ENCODE results near the gene COX19.

The COX19 gene

GRCh38 chr7:990352-990932 lies 15.1 kb upstream of the COX19 start:
- no peak overlapping the region for H3K9ac ChIP-seq (ENCODE audit: low read length)
- H3K4me1 ChIP-seq (ENCODE audit: control insufficient read depth, insufficient read depth, low read length), result peaks cover 15% of the 10 kb centered on the region

GRCh38 chr7:988963-989529 lies 13.7 kb upstream of the COX19 start:
- H3K4me3 ChIP-seq (ENCODE audit: low read depth, low read length), result no peak overlapping the region
- peaks cover 15% of the 10 kb centered on the region for H3K4me1 ChIP-seq (ENCODE audit: control insufficient read depth, insufficient read depth, low read length)
- H3K27ac ChIP-seq (ENCODE audit: low read depth, low read length), result no peak overlapping the region

More at GRCh38 chr7:990352-990932, 15.1 kb upstream of the COX19 start:
- H3K9me3 ChIP-seq (ENCODE audit: control insufficient read depth, insufficient read depth, low read depth, low read length), result no peaks in the 10 kb centered on the region
- H3K36me3 ChIP-seq (ENCODE audit: control insufficient read depth, insufficient read depth, low read length), result no peaks in the 10 kb centered on the region
- H3K27ac ChIP-seq (ENCODE audit: low read depth, low read length), result no peak overlapping the region
- no peak overlapping the region for H3K4me3 ChIP-seq (ENCODE audit: low read depth, low read length)
- no peaks in the 10 kb centered on the region for H3K27me3 ChIP-seq (ENCODE audit: control insufficient read depth, insufficient read depth, low read length)

DNA sequence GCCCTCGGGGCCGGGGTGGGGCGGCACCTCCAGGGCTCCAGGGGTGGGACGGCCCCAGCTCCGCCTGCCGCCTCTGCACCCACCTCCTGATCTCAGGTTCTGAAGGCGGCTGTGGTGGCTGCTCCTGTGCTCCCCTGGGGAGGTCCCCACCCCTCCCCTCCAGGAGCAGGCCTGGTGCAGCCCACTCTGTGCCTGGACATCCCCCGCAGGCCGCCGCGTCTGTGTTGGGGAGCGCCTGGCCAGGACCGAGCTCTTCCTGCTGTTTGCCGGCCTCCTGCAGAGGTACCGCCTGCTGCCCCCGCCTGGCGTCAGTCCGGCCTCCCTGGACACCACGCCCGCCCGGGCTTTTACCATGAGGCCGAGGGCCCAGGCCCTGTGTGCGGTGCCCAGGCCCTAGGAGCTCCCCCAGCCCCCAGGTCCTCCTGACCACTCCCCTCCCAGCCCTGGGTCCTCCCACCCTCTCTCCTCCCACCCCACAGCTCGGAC lies 13.1 kb upstream of the COX19 start:
- Histone ChIP-seq H3K9me3 (ENCODE audit: control insufficient read depth, insufficient read depth, low read depth, low read length) (no peaks in the 10 kb centered on the region), H3K4me3 (ENCODE audit: low read depth, low read length) (no peak overlapping the region; the same call in 1 of the 2 replicates), H3K4me1 (ENCODE audit: control insufficient read depth, insufficient read depth, low read length) (peaks cover 12% of the 10 kb centered on the region), H3K27ac (ENCODE audit: low read depth, low read length) (no peak overlapping the region), H3K27me3 (ENCODE audit: control insufficient read depth, insufficient read depth, low read length) (no peaks in the 10 kb centered on the region), H3K9ac (ENCODE audit: low read length) (no peak overlapping the region), H3K36me3 (ENCODE audit: control insufficient read depth, insufficient read depth, low read length) (no peaks in the 10 kb centered on the region)

More at GRCh38 chr7:988963-989529, 13.7 kb upstream of the COX19 start:
- Histone ChIP-seq H3K9ac (ENCODE audit: low read length) (no peak overlapping the region), H3K36me3 (ENCODE audit: control insufficient read depth, insufficient read depth, low read length) (no peaks in the 10 kb centered on the region), H3K9me3 (ENCODE audit: control insufficient read depth, insufficient read depth, low read depth, low read length) (no peaks in the 10 kb centered on the region), H3K27me3 (ENCODE audit: control insufficient read depth, insufficient read depth, low read length) (no peaks in the 10 kb centered on the region)

DNA sequence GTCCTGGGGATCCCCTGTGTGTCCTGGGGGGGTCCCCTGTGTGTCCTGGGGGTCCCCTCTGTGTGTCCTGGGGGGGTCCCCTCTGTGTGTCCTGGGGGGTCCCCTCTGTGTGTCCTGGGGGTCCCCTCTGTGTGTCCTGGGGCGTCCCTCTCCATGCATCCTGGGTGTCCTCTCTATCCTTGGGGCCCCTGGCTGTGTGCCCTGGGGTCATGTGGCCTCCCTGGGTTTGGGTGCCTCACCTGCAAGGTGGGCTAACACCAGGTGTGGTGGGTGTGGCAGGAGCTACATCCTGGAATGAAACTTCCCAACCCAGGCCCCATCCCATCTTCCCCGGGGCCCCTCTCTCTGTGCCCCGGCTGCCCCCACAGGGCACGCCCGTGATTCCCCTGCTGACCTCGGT lies 12.6 kb upstream of the COX19 start:
- H3K27me3 ChIP-seq (ENCODE audit: control insufficient read depth, insufficient read depth, low read length), result no peaks in the 10 kb centered on the region
- no peaks in the 10 kb centered on the region for H3K9me3 ChIP-seq (ENCODE audit: control insufficient read depth, insufficient read depth, low read depth, low read length)
- H3K4me1 ChIP-seq (ENCODE audit: control insufficient read depth, insufficient read depth, low read length), result peaks cover 10% of the 10 kb centered on the region
- H3K36me3 ChIP-seq (ENCODE audit: control insufficient read depth, insufficient read depth, low read length), result no peaks in the 10 kb centered on the region
- H3K4me3 ChIP-seq (ENCODE audit: low read depth, low read length), result no peak overlapping the region
- no peak overlapping the region for H3K9ac ChIP-seq (ENCODE audit: low read length)
- H3K27ac ChIP-seq (ENCODE audit: low read depth, low read length), result no peak overlapping the region

DNA sequence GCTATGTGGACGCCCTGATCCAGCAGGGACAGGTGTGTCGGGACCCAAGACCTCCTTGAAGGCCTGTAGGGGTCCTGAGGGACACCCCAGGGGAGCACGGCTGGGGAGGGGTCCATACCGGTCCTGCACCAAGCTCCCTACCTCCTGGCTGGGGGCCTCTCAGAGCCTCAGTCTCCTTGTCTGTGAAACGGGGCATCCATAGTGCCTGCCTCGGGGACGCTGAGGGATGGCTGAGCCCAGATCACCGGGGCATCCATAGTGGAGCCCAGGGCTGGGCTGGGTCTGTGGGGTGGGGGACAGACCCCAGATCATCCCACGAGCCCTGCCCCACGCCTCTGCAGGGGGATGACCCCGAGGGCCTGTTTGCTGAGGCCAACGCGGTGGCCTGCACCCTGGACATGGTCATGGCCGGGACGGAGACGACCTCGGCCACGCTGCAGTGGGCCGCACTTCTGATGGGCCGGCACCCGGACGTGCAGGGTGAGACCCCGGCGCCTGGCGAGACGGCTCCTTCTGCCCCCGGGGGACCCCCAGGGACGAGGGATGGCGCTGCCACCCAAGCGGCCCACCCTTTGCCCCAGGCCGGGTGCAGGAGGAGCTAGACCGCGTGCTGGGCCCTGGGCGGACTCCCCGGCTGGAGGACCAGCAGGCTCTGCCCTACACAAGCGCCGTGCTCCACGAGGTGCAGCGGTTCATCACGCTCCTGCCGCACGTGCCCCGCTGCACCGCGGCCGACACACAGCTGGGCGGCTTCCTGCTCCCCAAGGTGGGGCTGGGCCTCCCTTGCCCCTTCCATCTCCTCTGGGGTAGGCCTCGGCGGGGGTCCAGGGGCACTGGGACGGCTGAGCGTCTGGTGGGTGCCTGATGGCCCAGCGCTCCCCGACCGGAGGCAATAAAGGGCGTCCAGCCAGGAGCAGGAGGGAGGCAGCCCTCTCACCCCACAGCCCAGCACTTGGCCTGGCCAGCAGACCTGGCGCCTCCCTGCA lies 11.7 kb upstream of the COX19 start:
- H3K27me3 ChIP-seq (ENCODE audit: control insufficient read depth, insufficient read depth, low read length), result no peaks in the 10 kb centered on the region
- no peak overlapping the region for H3K4me3 ChIP-seq (ENCODE audit: low read depth, low read length)
- no peak overlapping the region for H3K27ac ChIP-seq (ENCODE audit: low read depth, low read length)
- H3K9me3 ChIP-seq (ENCODE audit: control insufficient read depth, insufficient read depth, low read depth, low read length), result no peaks in the 10 kb centered on the region
- H3K4me1 ChIP-seq (ENCODE audit: control insufficient read depth, insufficient read depth, low read length), result peaks cover 6% of the 10 kb centered on the region
- H3K36me3 ChIP-seq (ENCODE audit: control insufficient read depth, insufficient read depth, low read length), result no peaks in the 10 kb centered on the region
- no peak overlapping the region for H3K9ac ChIP-seq (ENCODE audit: low read length)

DNA sequence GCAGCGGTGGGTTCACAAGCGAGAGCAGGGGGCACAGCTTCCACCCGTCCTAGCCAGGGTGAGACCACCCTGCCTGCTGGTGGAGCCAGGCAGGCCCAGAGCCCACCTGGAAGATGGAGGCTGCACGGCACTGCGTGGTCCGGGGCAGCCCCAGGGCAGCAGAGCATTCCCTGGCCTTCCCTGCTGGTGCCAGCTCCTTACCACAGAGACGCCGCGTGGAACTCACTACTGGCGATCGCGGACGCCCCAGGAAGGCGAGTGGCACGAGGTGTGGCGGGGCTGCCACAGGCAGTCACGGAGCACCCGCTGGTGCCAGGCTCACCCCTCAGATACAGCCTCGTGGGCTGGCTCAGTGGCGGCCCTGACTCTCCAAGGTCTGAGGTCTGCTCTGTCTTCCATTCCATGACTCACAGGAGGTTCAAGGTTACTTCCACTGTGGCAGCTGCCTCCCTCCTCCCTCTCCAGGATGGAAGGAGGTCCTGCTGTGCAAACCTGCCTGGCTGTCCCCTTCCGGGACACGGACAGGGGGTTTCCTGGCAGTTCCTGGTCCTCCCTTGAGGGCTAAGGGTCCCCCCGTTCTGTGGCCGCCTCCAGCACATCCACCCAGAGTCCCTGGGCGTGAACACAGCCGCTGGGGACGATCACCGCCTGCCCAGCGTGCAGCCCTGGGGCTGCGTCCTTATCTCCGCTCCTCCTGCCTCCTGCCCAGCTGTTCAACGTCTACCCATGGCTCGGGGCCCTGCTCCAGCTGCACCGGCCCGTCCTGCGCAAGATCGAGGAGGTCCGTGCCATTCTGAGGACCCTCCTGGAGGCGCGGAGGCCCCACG lies 10.8 kb upstream of the COX19 start:
- Histone ChIP-seq H3K27me3 (ENCODE audit: control insufficient read depth, insufficient read depth, low read length) (no peaks in the 10 kb centered on the region), H3K4me1 (ENCODE audit: control insufficient read depth, insufficient read depth, low read length) (peaks cover 6% of the 10 kb centered on the region), H3K9ac (ENCODE audit: low read length) (no peak overlapping the region), H3K36me3 (ENCODE audit: control insufficient read depth, insufficient read depth, low read length) (no peaks in the 10 kb centered on the region), H3K9me3 (ENCODE audit: control insufficient read depth, insufficient read depth, low read depth, low read length) (no peaks in the 10 kb centered on the region), H3K4me3 (ENCODE audit: low read depth, low read length) (no peak overlapping the region), H3K27ac (ENCODE audit: low read depth, low read length) (no peak overlapping the region)

DNA sequence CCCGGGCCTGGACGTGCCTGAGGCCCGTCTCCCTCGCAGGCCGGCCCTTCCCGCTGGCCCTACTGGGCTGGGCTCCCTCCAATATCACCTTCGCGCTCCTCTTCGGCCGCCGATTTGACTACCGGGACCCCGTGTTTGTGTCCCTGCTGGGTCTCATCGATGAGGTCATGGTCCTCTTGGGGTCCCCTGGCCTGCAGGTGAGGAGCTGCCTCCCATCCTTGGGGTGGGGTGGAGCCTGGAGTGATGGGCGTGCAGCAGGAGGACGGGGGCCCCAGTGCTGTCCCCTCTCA lies 9.7 kb upstream of the COX19 start:
- H3K4me3 ChIP-seq (ENCODE audit: low read depth, low read length), result no peak overlapping the region
- H3K36me3 ChIP-seq (ENCODE audit: control insufficient read depth, insufficient read depth, low read length), result no peaks in the 10 kb centered on the region
- no peaks in the 10 kb centered on the region for H3K9me3 ChIP-seq (ENCODE audit: control insufficient read depth, insufficient read depth, low read depth, low read length)
- no peak overlapping the region for H3K9ac ChIP-seq (ENCODE audit: low read length)
- H3K27ac ChIP-seq (ENCODE audit: low read depth, low read length), result no peak overlapping the region
- peaks cover 6% of the 10 kb centered on the region for H3K4me1 ChIP-seq (ENCODE audit: control insufficient read depth, insufficient read depth, low read length)
- no peaks in the 10 kb centered on the region for H3K27me3 ChIP-seq (ENCODE audit: control insufficient read depth, insufficient read depth, low read length)

GRCh38 chr7:984361-985126 lies 9.2 kb upstream of the COX19 start:
- H3K4me3 ChIP-seq (ENCODE audit: low read depth, low read length), result no peak overlapping the region
- no peaks in the 10 kb centered on the region for H3K27me3 ChIP-seq (ENCODE audit: control insufficient read depth, insufficient read depth, low read length)
- H3K27ac ChIP-seq (ENCODE audit: low read depth, low read length), result no peak overlapping the region
- no peaks in the 10 kb centered on the region for H3K36me3 ChIP-seq (ENCODE audit: control insufficient read depth, insufficient read depth, low read length)
- no peak overlapping the region for H3K9ac ChIP-seq (ENCODE audit: low read length)
- peaks cover 6% of the 10 kb centered on the region for H3K4me1 ChIP-seq (ENCODE audit: control insufficient read depth, insufficient read depth, low read length)
- H3K9me3 ChIP-seq (ENCODE audit: control insufficient read depth, insufficient read depth, low read depth, low read length), result no peaks in the 10 kb centered on the region

DNA sequence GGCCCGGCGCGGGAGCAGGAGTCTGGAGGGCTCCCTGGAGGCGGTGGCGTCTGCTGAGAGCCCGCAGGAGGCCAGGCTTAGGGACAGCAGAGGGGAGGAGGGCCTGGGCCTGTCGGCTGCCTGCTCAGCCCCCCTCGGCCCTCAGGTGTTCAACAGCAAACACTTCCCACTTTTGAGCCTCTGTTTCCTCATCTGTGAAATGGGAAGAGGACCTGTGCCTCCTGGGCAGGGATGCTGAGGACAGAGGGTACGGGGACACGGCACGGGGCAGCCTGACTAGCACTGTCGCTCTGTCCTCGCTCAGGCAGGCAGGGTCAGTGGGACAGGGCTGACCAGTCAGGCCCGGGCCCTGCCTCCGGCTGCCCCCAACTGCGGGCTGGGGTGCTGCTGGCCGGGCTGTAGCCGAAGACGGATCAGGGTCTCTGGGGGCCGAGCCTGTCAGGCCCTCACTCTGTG lies 8.3 kb upstream of the COX19 start:
- Histone ChIP-seq H3K27me3 (ENCODE audit: control insufficient read depth, insufficient read depth, low read length) (no peaks in the 10 kb centered on the region), H3K9me3 (ENCODE audit: control insufficient read depth, insufficient read depth, low read depth, low read length) (no peaks in the 10 kb centered on the region), H3K9ac (ENCODE audit: low read length) (no peak overlapping the region), H3K36me3 (ENCODE audit: control insufficient read depth, insufficient read depth, low read length) (no peaks in the 10 kb centered on the region), H3K4me3 (ENCODE audit: low read depth, low read length) (no peak overlapping the region), H3K27ac (ENCODE audit: low read depth, low read length) (no peak overlapping the region; the same call in 1 of the 2 replicates), H3K4me1 (ENCODE audit: control insufficient read depth, insufficient read depth, low read length) (peaks cover 3% of the 10 kb centered on the region)

- no peaks in the 10 kb centered on the region for H3K36me3 ChIP-seq (ENCODE audit: control insufficient read depth, insufficient read depth, low read length)
- H3K4me3 ChIP-seq (ENCODE audit: low read depth, low read length), result no peak within 1 kb of the TSS
- no peaks in the 10 kb centered on the region for H3K27me3 ChIP-seq (ENCODE audit: control insufficient read depth, insufficient read depth, low read length)
- no peak within 1 kb of the TSS; the same call in 1 of the 2 replicates for H3K27ac ChIP-seq (ENCODE audit: low read depth, low read length)
- no peak within 1 kb of the TSS for H3K9ac ChIP-seq (ENCODE audit: low read length)
- no peaks in the 10 kb centered on the region for H3K9me3 ChIP-seq (ENCODE audit: control insufficient read depth, insufficient read depth, low read depth, low read length)
- no peaks in the 10 kb centered on the region for H3K4me1 ChIP-seq (ENCODE audit: control insufficient read depth, insufficient read depth, low read length)
These were observed 7.8 kb upstream of the COX19 start, which contains the start of gene CYP2W1 for GRCh38 chr7:983004-983615. TSS of gene CYP2W1 (plus strand) at chr7:983181. CDS start at chr7:983212, 31 bp downstream.

Data from HUES6 (cell line).